Measurements from ENCODE around the gene PLEKHF1.
"Not testable (repeated sequence)": the region's sequence is repeated elsewhere in the genome, so short reads cannot be mapped to it uniquely, and the experiment has no call there.

The PLEKHF1 gene

GRCh38 chr19:29704562-29705558 lies 39.6 kb downstream of the PLEKHF1 start:
- DNase-seq = no peak

- DNase-seq = no peak
These were observed 40.4 kb downstream of the PLEKHF1 start for GRCh38 chr19:29705706-29706105.

DNA sequence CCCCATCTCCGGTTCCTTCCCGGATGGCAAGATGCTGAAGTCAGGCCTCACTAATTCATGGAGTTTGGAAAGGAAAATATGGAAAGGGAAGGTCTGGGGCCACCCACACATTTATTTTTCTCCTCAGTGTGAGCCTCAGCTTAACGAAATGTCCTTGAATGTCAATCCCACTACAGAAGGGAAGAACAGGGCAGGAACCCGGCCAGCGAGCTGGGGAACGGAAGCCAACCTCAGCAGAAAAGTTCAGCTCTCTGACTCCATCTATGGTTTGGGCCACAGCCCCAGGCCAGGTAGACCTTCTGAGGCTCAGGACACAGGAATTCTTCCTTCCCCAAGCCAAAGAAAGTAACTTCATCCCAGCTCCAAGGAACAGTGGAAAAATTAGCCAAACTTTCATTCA lies 41.4 kb downstream of the PLEKHF1 start:
- no peak for DNase-seq

GRCh38 chr19:29708554-29709439 lies 43.5 kb downstream of the PLEKHF1 start:
- DNase-seq = no peak

GRCh38 chr19:29709440-29709798 lies 44.2 kb downstream of the PLEKHF1 start:
- DNase-seq = not testable (repeated sequence)

GRCh38 chr19:29711584-29712132 lies 46.4 kb downstream of the PLEKHF1 start:
- no peak for DNase-seq

DNA sequence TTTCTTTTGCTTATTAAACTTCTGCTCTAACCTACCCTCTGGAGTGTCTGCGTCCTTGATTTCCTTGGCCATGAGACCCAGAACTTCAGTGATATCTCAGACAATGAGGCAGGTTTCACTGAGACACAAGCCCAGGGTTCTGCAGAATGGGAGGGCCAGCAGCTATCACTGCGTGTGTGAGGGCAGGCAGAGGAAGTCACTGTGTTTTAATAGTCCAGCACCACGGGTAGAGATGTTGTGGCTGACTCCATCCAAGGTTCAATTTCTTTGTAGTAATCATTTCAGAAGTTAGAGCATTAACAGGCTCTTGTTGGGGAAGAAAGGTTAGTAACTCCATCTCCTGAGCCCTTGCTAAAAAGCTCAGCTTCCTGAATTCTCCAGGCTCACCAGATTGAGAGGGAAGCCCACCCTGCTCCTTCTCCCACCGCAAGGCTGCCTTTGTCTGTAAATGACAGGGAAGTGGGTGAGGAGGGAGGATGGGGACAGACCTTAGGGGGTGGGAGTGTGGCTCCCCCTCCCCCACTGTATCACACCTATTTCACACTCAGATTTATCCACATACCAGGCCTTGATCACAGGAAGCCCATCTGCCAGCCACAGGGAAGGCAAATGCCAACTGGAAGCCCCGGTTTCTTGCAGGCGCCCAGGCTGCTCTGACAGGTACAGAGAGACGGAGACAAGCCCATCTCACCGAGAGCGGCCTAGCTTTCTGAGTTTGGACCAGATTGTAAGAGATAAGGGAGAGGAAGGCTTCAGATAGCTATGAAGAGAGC lies 47.7 kb downstream of the PLEKHF1 start:
- DNase-seq = no peak

GRCh38 chr19:29714371-29714952 lies 49.2 kb downstream of the PLEKHF1 start:
- DNase-seq = no peak

GRCh38 chr19:29714953-29715700 lies 49.9 kb downstream of the PLEKHF1 start, which contains the start of gene C19orf12:
Gene C19orf12 (minus strand): TSS chr19:29715261. CDS start chr19:29708413, 6,848 bp downstream.
- DNase-seq = peak; percentile 71 to 77

DNA sequence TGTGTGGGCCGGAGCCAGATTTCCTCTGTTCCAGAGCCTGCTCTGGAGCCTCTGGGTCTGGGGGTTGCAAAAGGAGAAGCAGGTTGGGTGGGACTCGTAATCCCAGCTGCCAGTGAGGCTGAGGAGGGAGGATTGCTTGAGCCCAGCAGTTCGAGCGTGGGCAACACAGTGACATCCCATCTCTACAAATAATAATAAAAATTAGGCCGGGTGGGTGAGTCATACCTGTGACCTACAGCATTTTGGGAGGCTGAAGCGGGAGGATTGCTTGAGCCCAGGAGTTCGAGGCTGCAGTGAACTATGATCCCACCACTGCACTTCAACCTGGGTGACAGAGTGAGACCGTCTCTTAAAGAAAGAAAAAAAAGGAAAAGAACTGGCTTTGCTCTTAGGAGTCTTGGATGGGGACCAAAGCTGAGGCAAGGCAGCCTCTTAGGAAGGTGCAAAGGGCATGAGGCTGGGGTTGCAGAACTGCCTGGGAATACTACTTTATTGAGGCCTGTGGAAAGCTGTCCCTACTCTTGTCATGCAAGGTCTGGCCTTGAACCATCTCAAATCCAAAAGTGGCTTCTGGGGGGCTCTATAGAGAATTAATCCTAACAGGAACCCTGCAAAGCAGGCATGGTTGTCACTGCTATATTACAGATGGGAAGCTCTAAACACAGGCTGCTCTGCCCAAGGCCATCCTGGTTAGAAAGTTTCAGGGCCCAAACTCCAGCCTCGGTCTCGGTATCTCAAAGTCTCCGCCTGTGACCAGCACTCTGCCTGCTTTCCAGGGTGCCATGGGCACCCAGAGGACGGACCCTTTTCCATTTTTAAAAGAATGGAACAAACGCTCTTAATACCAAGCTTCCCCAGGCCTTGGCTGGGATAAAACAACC lies 50.7 kb downstream of the PLEKHF1 start:
- no peak for DNase-seq

DNA sequence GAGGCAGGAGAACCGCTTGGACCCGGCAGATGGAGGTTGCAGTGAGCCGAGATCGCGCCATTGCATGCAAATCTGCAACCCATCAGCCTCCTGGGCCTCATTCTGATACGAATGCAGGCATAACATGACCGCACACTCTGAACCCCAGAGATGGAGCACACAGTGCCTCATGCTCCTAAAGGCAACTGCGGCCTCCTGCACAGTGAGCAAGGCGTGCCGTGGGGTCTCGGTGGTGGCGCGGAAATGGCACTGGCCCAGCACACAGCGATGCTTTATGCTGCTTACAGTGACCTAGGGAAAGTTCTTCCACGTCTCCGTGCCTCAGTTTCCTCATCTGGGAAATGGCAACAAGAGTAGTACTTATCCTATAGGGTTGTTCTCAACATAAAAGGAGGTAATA lies 51.8 kb downstream of the PLEKHF1 start:
- no peak for DNase-seq

GRCh38 chr19:29724102-29724641 lies 58.9 kb downstream of the PLEKHF1 start:
- peak; percentile 27 to 30 for DNase-seq

DNA sequence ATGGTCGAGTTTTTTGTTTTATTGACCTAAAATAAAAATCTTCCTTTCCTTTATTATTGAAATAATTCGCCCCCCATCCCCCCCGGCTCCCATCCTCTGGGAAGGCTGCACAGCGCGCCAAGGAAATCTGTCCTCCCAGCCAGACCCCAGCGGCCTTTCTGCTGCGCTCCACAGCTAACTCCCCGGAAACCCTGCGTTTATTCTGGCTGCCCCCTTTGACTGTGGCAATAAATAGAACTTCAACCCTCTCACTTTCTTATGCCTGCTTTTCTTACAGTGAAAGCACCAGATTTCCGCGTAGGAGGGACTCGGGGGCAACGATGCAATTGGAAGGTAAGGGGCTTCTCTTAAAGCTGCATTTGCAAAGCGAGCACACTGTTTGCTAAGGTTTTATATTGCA lies 59.5 kb downstream of the PLEKHF1 start:
- DNase-seq = no peak
